WTC11 (cell line): ENCODE measurements around the gene TRAPPC10.

ENCODE experiments used
- ATF3 ChIP-seq: sonication (generic); formaldehyde crosslinking; conservative IDR thresholded peaks from 2 replicates; pipeline ENCODE4 v1.8.1; 2022; ENCODE audit warnings: mild to moderate bottlenecking, missing genetic modification reagents
- CTCF ChIP-seq: fragments of 200-600 bp; IDR thresholded peaks from 2 replicates; pipeline ENCODE4 v1.8.0; 2022; ENCODE audit warnings: antibody characterized with exemption
- E2F1 ChIP-seq: sonication (generic); formaldehyde crosslinking; IDR thresholded peaks from 2 replicates; pipeline ENCODE4 v1.8.0; 2022; ENCODE audit warnings: mild to moderate bottlenecking, missing genetic modification reagents
- MAX ChIP-seq: sonication (generic); formaldehyde crosslinking; IDR thresholded peaks from 2 replicates; pipeline ENCODE4 v1.8.0; 2022; ENCODE audit warnings: mild to moderate bottlenecking, missing genetic modification reagents
- NR2C2 ChIP-seq: sonication (generic); formaldehyde crosslinking; IDR thresholded peaks from 2 replicates; pipeline ENCODE4 v1.8.0; 2022; ENCODE audit warnings: mild to moderate bottlenecking, missing genetic modification reagents
- PRDM15 ChIP-seq: sonication (generic); formaldehyde crosslinking; IDR thresholded peaks from 2 replicates; pipeline ENCODE4 v1.8.0; 2022; ENCODE audit warnings: missing genetic modification reagents
- PREB ChIP-seq: sonication (generic); formaldehyde crosslinking; IDR thresholded peaks from 2 replicates; pipeline ENCODE4 v1.8.1; 2022; ENCODE audit warnings: mild to moderate bottlenecking, missing genetic modification reagents, moderate library complexity, borderline replicate concordance
- SP1 ChIP-seq: sonication (generic); formaldehyde crosslinking; conservative IDR thresholded peaks from 2 replicates; pipeline ENCODE4 v1.8.1; 2022; ENCODE audit warnings: missing genetic modification reagents
- TCF7 ChIP-seq: sonication (generic); formaldehyde crosslinking; IDR thresholded peaks from 2 replicates; pipeline ENCODE4 v1.8.0; 2022; ENCODE audit warnings: mild to moderate bottlenecking, low read depth, missing genetic modification reagents, moderate library complexity
- USF1 ChIP-seq: sonication (generic); formaldehyde crosslinking; IDR thresholded peaks from 2 replicates; pipeline ENCODE4 v1.8.0; 2022; ENCODE audit warnings: mild to moderate bottlenecking, missing genetic modification reagents

- TF ChIP-seq USF1 (0 out of 2 replicates have a peak, but pooled peaks have one; percentile 13), CTCF (no peak), NR2C2 (no peak), TCF7 (CRISPR knock-in tag) (no peak), MAX (CRISPR knock-in tag) (peak; percentile 30; the same call in 1 of the 2 replicates), ATF3 (no peak), SP1 (no peak; the same call in 1 of the 2 replicates), PREB (CRISPR knock-in tag) (no peak), PRDM15 (CRISPR knock-in tag) (no peak), E2F1 (no peak)
Measured at GRCh38 chr21:44011579-44012473, at the start of gene TRAPPC10.
